IPS DF 4.7 (cell line): ENCODE data around the gene P2RY6.

ENCODE experiments used
- DNase-seq: peaks from one replicate; pipeline ENCODE4 v3.0.0-alpha.2; 2013; ENCODE audit warnings: low spot score; ENCODE audit errors: extremely low read depth

The P2RY6 gene

GRCh38 chr11:73237471-73238290 is 34.5 kb upstream of the P2RY6 start:
- DNase-seq: no peak

GRCh38 chr11:73239111-73239521 is 33.0 kb upstream of the P2RY6 start:
- no peak for DNase-seq

- DNase-seq: no peak
These were observed 32.5 kb upstream of the P2RY6 start for GRCh38 chr11:73239571-73240189.

GRCh38 chr11:73240190-73240781 is 31.9 kb upstream of the P2RY6 start:
- no peak for DNase-seq

- DNase-seq: no peak
These were observed 30.8 kb upstream of the P2RY6 start for GRCh38 chr11:73241300-73241699.

- no peak for DNase-seq
These were observed 29.7 kb upstream of the P2RY6 start for GRCh38 chr11:73242251-73243092.

GRCh38 chr11:73243093-73243485 is 29.0 kb upstream of the P2RY6 start:
- no peak for DNase-seq

GRCh38 chr11:73244589-73245240 is 27.4 kb upstream of the P2RY6 start:
- no peak for DNase-seq

- DNase-seq: no peak
These were observed 26.7 kb upstream of the P2RY6 start for GRCh38 chr11:73245461-73245860.

GRCh38 chr11:73246303-73246702 is 25.8 kb upstream of the P2RY6 start:
- no peak for DNase-seq

- no peak for DNase-seq
These were observed 23.5 kb upstream of the P2RY6 start for GRCh38 chr11:73248526-73249185.

GRCh38 chr11:73249304-73249703 is 22.8 kb upstream of the P2RY6 start:
- no peak for DNase-seq

- no peak for DNase-seq
These were observed 22.0 kb upstream of the P2RY6 start for GRCh38 chr11:73249853-73250783.

GRCh38 chr11:73252577-73253191 is 19.5 kb upstream of the P2RY6 start:
- DNase-seq: no peak

- DNase-seq: no peak
These were observed 14.6 kb upstream of the P2RY6 start for GRCh38 chr11:73257342-73258103.

- DNase-seq: no peak
These were observed 13.8 kb upstream of the P2RY6 start for GRCh38 chr11:73258104-73259035.

- DNase-seq: no peak
These were observed 12.6 kb upstream of the P2RY6 start for GRCh38 chr11:73259406-73260126.
